CD1c-positive myeloid dendritic cell (primary cell): ENCODE measurements around the gene PRR23E.

Source experiments
- DNase-seq: peaks from one replicate; pipeline ENCODE4 v3.0.0-alpha.2; 2016; ENCODE audit errors: extremely low spot score

PRR23E gene

DNA sequence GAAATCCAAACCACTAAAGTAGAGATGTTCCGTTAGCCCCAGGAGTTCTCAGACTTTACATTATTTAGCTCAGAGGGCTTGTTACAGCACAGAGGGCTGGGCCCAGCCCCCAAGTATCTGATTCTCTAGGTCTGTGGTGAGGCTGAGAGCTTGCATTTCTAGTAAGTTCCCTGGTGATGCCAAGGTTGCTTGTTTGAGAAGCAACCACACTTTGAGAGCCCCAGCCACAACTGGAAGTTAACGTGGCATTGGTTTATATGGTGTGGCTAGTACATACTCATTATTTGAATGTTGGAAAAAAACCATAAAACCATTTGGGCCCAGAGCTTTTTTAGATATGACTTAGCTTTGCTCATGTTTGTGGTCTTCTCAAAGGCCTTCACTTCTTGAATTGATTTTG lies 35.9 kb downstream of the PRR23E start:
- DNase-seq, result no peak

DNA sequence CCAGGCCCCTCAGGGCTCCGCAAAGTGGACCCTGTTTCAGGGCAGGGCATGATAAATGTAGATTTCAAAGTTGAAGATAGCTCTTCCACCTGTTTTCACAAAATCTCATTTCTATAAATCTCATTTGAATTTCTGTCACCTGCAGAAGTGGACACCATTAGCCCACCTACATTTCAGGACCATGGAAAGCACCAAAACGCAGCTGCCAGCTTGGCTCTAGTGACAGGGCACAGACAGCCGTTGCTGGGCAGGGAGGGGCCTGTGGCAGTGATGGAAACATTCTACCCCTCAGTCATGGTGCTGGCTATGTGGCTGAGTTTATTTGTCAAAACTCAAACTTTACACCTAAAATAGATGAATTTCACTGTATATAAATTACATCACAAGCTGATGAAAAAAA lies 40.4 kb downstream of the PRR23E start:
- DNase-seq, result no peak

DNA sequence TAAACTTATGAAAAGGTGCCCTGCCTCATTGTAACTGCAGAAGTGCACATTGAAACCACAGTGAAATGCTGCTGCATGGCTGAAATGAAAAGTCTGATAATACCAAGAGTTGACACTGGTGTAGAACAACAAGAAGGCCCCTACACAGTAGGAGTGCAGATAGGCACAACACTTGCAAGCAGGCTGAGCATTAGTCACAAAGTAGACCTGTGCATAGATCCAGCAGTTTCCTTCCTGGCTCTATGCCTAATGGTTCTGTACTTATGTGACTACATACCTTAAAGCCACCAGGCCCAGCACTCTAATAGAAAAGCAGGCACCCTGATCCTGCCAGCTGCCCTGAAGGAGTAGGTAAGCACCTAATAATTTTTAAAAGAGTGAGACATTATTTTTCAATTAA lies 41.8 kb downstream of the PRR23E start:
- no peak for DNase-seq

DNA sequence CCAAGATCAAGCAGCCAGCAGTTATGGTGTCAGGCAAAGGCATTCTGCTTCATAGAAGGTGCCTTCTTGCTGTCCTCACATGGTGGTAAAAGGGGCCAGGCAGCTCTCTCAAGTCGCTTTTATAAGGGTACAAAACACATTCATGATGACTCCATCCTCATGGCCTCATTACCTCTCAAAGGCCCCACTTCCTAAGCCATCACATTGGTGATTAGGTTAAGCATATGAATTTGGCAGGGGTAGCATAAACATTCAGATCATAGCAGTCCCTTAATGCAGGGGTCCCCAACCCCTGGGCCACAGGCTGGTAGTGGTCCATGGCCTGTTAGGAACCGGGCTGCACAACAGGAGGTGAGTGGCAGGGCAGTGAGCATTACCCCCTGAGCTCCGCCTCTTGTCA lies 42.8 kb downstream of the PRR23E start:
- DNase-seq, result no peak

DNA sequence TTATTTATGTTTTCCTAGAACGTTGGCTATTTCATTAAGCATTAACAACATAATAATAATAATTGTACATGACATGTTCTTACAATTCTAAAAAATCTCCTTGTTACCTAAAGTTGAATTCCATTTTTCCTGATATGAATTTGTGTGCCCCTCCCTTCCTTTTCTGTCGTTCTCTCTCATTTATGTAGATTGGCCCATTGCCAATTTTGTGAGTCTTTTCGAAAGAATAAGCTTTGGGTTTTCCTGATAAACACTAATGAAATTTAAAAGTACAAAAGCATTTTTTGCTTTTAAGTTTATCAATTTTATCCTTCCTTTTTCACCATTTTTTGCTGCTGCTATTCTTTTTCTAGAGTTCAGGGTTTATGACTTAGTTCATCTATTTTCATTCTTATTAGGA lies 44.9 kb downstream of the PRR23E start:
- no peak for DNase-seq

DNA sequence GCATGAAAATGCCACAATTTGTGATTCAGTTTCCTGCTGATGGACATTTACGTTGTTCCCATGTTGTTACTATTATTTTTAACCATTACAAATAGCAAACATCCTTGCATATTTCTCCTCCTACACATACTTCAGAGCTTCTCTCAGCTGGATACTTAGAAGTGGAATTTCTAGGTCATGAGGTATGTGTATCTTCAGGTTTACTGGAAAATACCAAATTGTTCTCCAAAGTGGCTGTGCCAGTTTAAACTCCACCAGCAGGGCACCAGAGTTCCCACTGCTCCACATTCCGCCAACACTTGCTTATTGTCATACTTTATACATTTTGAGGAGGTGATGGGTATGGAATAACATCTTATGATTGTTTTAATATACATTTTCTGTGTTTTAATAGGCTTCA lies 45.7 kb downstream of the PRR23E start:
- no peak for DNase-seq

DNA sequence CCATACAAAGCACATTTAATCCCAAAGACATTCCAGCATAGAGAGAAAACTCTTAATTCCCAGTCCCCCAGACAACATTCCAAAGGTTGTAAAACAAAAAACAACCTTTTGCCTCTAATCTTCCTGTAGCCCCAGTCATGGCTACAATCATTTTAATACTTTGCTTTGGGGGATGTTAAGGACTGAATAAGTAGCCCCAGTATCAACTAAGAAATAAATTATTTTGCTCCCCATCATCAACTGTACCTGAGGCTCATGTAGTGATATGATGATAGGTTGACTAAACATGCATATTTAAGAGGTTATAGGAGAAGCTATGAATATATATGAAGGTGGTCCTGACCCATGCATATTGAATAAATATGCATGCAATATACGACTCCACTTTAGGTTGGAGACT lies 54.4 kb downstream of the PRR23E start:
- DNase-seq, result no peak
